ENCODE results near the gene LY6G5C. TPM values are rescaled to one million over a fixed set of nuclear protein-coding genes. Genes with fewer than 3 reads are reported as not detected.

Gene LY6G5C
- total and polyA plus RNA-seq, 9 of the 15 experiments (the other 6 are each of a cell fraction or from before 2014, with no cell fraction given), result 0.10 to 0.67 (median 0.46) TPM; not detected in 4

- TF ChIP-seq THAP12 (CRISPR knock-in tag; IDR thresholded peaks at IDR 0.05), result no peak
- peak; percentile 81 for TF ChIP-seq DPF2 (IDR thresholded peaks at IDR 0.05)
- no peak for TF ChIP-seq ZNF318 (IDR thresholded peaks at IDR 0.05; ENCODE audit: borderline replicate concordance in 1 of 2, low read depth in 1 of 2)
- TF ChIP-seq SRF (CRISPR knock-in tag; IDR thresholded peaks at IDR 0.05), result no peak
- TF ChIP-seq GMEB1 (CRISPR knock-in tag; IDR thresholded peaks at IDR 0.05), result peak; percentile 48
- peak; percentile 18 for TF ChIP-seq ASH1L (IDR thresholded peaks at IDR 0.05; ENCODE audit: borderline replicate concordance, low read depth, partially characterized antibody)
Measured at GRCh38 chr6:31676904-31677303, 4.0 kb downstream of the LY6G5C start (continued).
